NB4 (cell line): ENCODE data around the gene ZCCHC2.

Experiments used
- CTCF ChIP-seq: IDR thresholded peaks from one replicate; pipeline ENCODE4 v1.5.1; 2012; ENCODE audit warnings: low read depth, low read length
- MYC ChIP-seq: IDR thresholded peaks from 2 replicates; pipeline ENCODE4 v1.6.1; 2011; ENCODE audit warnings: low read depth, low read length
- POLR2A ChIP-seq: IDR thresholded peaks from 2 replicates; pipeline ENCODE4 v1.6.1; 2011; ENCODE audit warnings: mild to moderate bottlenecking; ENCODE audit not compliant: insufficient read length; ENCODE audit errors: extremely low read depth
- TF ChIP-seq, protein P1 (sequence below): IDR thresholded peaks from 2 replicates; pipeline ENCODE4 v1.6.1; 2011; ENCODE audit warnings: low read depth, low read length

DNA sequence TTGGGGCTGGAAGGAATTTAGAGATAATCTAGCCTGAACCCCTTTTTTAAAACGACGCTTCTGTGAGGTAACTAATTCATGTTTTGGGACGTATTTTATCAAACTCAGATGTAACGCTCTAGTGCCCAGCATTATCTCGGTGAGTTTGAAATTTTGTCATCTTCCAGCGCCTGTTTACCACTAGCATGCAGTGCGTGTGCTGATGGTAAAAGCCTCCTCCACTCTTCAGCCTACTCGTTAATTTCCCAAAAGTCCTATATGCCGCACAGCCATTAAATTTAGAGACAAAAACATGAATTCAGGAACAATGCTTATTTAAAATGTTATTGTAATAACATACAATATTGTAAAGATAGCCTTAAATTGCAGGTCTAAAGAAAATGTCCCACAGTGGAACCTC lies 2.8 kb downstream of the ZCCHC2 start:
- no peak for TF ChIP-seq CTCF
- no peak for TF ChIP-seq POLR2A
- no peak for TF ChIP-seq MYC
- TF ChIP-seq, protein P1, sequence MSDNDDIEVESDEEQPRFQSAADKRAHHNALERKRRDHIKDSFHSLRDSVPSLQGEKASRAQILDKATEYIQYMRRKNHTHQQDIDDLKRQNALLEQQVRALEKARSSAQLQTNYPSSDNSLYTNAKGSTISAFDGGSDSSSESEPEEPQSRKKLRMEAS: no peak
